HepG2 (cell line): ENCODE data around the gene LRRC4C. TPM values are rescaled to one million over a fixed set of nuclear protein-coding genes. Genes with fewer than 3 reads are reported as not detected.
"Not testable (repeated sequence)": the region's sequence is repeated elsewhere in the genome, so short reads cannot be mapped to it uniquely, and the experiment has no call there.

Source experiments
- ATAC-seq: fragments of 200-7000 bp; cut with Tn5 transposase; 3 replicates; pipeline ENCODE4 v1.9.1; 2020; ENCODE audit warnings: mild to moderate bottlenecking, moderate library complexity
- BruUV-seq: library from RNA; stranded (reverse); fragments of 400-500 nt; replicated peaks from 2 replicates; lab custom pipeline; 2021; lab: Mats Ljungman, UMichigan
- CTCF ChIA-PET: fragments of 300-600 bp; formaldehyde crosslinking; extraction: SDS; loops from one replicate; lab custom pipeline; 2021; ENCODE audit warnings: low total read pairs, inconsistent platforms, low intra/inter-chr PET ratio; lab: Yijun Ruan, JAX
- POLR2A ChIA-PET: fragments of 350-600 bp; sonication (Branson Sonifier 250); formaldehyde crosslinking; loops from one replicate; lab custom pipeline; 2020; ENCODE audit warnings: antibody characterized with exemption, inconsistent platforms; lab: Yijun Ruan, JAX
- DNase-seq: peaks from one replicate; pipeline ENCODE4 v3.0.0-alpha.2; 2015; ENCODE audit warnings: low spot score
- FAIRE-seq: peaks from 3 replicates; lab custom pipeline; 2011; peaks lifted over from hg19 to GRCh38; lab: Jason Lieb, UNC
- H2AFZ ChIP-seq: one replicate; pipeline ENCODE4 v1.6.1; 2011; ENCODE audit warnings: low read length, inconsistent platforms
- H3K27ac ChIP-seq: fragments of 300-600 bp; 3 replicates; pipeline ENCODE4 v1.8.0; 2011; ENCODE audit warnings: mixed run types, mild to moderate bottlenecking, mixed read lengths, low read length, inconsistent platforms; ENCODE audit not compliant: insufficient read depth; ENCODE audit errors: extremely low read length
- H3K27me3 ChIP-seq, 2 experiments: fragments of 200-600 bp in 1 of 2; 2 replicates in 1 of 2; 3 replicates in 1 of 2; pipeline versions ENCODE4 v1.6.0 to v1.8.0; 2011; ENCODE audit warnings: low read length in 2 of 2, mild to moderate bottlenecking in 2 of 2, moderate library complexity in 2 of 2, inconsistent platforms in 1 of 2; ENCODE audit not compliant: insufficient read depth in 2 of 2, control insufficient read depth in 1 of 2
- H3K36me3 ChIP-seq, 2 experiments: fragments of 200-600 bp in 1 of 2; replicated peaks in 1 of 2; 2 replicates in 1 of 2; 3 replicates in 1 of 2; pipeline versions ENCODE4 v1.5.1 to v1.8.0; 2011; ENCODE audit warnings: low read length in 2 of 2, inconsistent platforms in 1 of 2; ENCODE audit not compliant: insufficient read depth in 2 of 2, control insufficient read depth in 1 of 2
- H3K4me1 ChIP-seq: 2 replicates; pipeline ENCODE4 v1.5.1; 2012; ENCODE audit warnings: low read length, inconsistent platforms; ENCODE audit not compliant: insufficient read depth
- H3K4me2 ChIP-seq: 2 replicates; pipeline ENCODE4 v1.6.0; 2011; ENCODE audit warnings: low read depth, low read length, inconsistent platforms
- H3K4me3 ChIP-seq, 3 experiments: fragments of 200-600 bp in 1 of 3; sonication (generic), shearing (Covaris generic) in 1 of 3; replicated peaks in 1 of 3; 2 replicates each; pipeline ENCODE4 v1.5.1; 2011 to 2016; ENCODE audit warnings: low read length in 3 of 3, inconsistent platforms in 2 of 3, low read depth in 2 of 3, mild to moderate bottlenecking in 2 of 3, control low read depth in 1 of 3, mixed read lengths in 1 of 3; ENCODE audit not compliant: insufficient read depth in 1 of 3
- H3K79me2 ChIP-seq: one replicate; pipeline ENCODE4 v1.6.1; 2011; ENCODE audit warnings: low read length, inconsistent platforms; ENCODE audit not compliant: insufficient read depth
- H3K9ac ChIP-seq: 2 replicates; pipeline ENCODE4 v1.6.0; 2011; ENCODE audit warnings: mild to moderate bottlenecking, low read depth, low read length, inconsistent platforms; ENCODE audit not compliant: insufficient read depth
- H3K9me3 ChIP-seq: 2 replicates; pipeline ENCODE4 v1.5.1; 2012; ENCODE audit warnings: mild to moderate bottlenecking, low read length
- H4K20me1 ChIP-seq: 2 replicates; pipeline ENCODE4 v1.6.0; 2011; ENCODE audit warnings: inconsistent platforms, mild to moderate bottlenecking, low read length, moderate library complexity; ENCODE audit not compliant: insufficient read depth
- PRDM10 ChIP-seq: sonication (generic); formaldehyde crosslinking; IDR thresholded peaks from 2 replicates; pipeline ENCODE4 v1.4.0; 2020; ENCODE audit warnings: low read depth, missing genetic modification reagents
- PRDM15 ChIP-seq: sonication (generic); formaldehyde crosslinking; IDR thresholded peaks from 2 replicates; pipeline ENCODE4 v1.4.0; 2020; ENCODE audit warnings: missing genetic modification reagents
- SUZ12 ChIP-seq: fragments of 150-350 bp; IDR thresholded peaks from 2 replicates; pipeline ENCODE4 v1.6.1; 2014; ENCODE audit warnings: low read depth, low read length
- whole genome bisulfite sequencing: methylation state at CpG from one replicate; pipeline ENCODE4 v1.1.6; 2017; ENCODE audit warnings: low lambda C conversion rate; 5-methylcytosine and 5-hydroxymethylcytosine counted together
- in situ Hi-C: cut with HindIII; loops from 2 replicates; pipeline ENCODE4 v1.10.0; 2017; ENCODE audit warnings: low pct_unique_long_range_greater_than_20kb; ENCODE audit not compliant: extremely low pct_ligation_motif_present
- intact Hi-C: fragments of 100-400 bp; cut with micrococcal nuclease; formaldehyde crosslinking; loops from one replicate; pipeline ENCODE4 v1.10.0; 2022; ENCODE audit not compliant: unreplicated experiment
- polyA plus RNA-seq, 8 experiments: library from polyadenylated mRNA; depleted of rRNA in 3 of 8; stranded (reverse) in 7 of 8; unstranded in 1 of 8; fragments of >200 nt; fragmentation: Illumina TruSeq in 4 of 8; extraction: Trizol in 4 of 8; gene quantifications; 2 replicates each; pipeline versions ENCODE4 v1.2.1 to v1.2.3, GENCODE V29; 2011 to 2016; ENCODE audit warnings: low read depth in 4 of 8, missing spikeins in 1 of 8, mixed read lengths in 1 of 8; ENCODE audit not compliant: insufficient read depth in 1 of 8
- total RNA-seq, 5 experiments: library from RNA; depleted of rRNA; stranded (reverse); fragments of >200 nt; fragmentation: Illumina TruSeq; extraction: Trizol; gene quantifications; 2 replicates each; pipeline ENCODE4 v1.2.3, GENCODE V29; 2016; ENCODE audit warnings: low read depth in 1 of 5

Gene LRRC4C
- total and polyA plus RNA-seq, 2 of the 13 experiments (the other 11 are each of a cell fraction or from before 2014, with no cell fraction given), result not detected

DNA sequence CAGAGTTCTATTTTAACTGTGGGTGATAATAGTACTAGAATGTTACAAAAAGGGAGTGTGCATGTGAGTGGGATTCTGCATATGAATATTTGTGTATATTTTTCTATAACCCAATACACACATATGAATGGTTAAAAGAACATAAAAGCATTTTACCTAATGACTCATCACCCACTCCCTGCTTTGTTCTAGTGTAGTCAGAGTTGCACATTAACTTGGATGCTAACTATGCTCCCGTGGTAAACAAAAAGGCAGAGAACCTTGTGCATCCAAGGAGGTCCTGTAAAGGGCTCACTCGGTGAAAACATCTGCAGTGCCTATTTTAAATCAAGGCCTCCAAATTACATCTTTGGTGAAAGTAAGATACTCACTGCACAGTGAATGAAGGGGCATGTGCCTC, 1289.4 kb downstream of the LRRC4C start (continued):
- TF ChIP-seq PRDM15 (CRISPR knock-in tag), result no peak

DNA sequence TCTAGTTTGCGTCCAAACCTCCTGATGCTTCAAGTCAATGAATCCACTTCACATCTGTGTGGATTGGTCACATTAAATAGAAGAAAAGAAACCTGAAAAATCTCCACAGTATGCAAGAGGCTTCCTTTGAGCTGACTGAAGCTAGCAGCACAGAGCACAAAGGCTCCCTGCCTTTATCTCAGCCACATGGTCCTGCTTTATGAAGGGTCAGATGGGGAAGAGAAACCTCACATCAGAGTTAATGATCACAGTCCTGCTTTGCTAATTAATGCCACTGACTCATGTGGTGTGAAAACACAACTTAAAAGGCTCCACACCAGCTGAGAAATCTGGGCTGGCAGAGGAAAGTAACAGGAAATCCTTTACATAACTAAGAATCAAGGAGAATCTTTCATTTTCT, 1291.0 kb downstream of the LRRC4C start:
- no peaks in the 10 kb centered on the region for H3K79me2 ChIP-seq
- H3K9me3 ChIP-seq, result no peaks in the 10 kb centered on the region
- H3K9ac ChIP-seq, result no peak overlapping the region
- H4K20me1 ChIP-seq, result no peaks in the 10 kb centered on the region
- H3K4me2 ChIP-seq, result no peak overlapping the region
- WGBS, result 40% methylated on average over 1 of the region's 1 CpG
- ChIA-PET POLR2A (no interaction called here), CTCF (no interaction called here)
- TF ChIP-seq SUZ12 (no peak), PRDM10 (CRISPR knock-in tag) (no peak)
- peaks cover 10% of the 10 kb centered on the region; the same call in 1 of the 2 replicates for H3K4me1 ChIP-seq
- intact Hi-C loops (no loop called here), in situ Hi-C loops (no loop called here)
- FAIRE-seq, result no peak
- no peak overlapping the region for H3K4me3 ChIP-seq
- no peak overlapping the region for H3K27ac ChIP-seq
- H2AFZ ChIP-seq, result no peak overlapping the region
- no TSS peak for BruUV-seq
- no peak for DNase-seq
- no peaks in the 10 kb centered on the region for H3K36me3 ChIP-seq
- no peaks in the 10 kb centered on the region for H3K27me3 ChIP-seq
- ATAC-seq, result no peak

DNA sequence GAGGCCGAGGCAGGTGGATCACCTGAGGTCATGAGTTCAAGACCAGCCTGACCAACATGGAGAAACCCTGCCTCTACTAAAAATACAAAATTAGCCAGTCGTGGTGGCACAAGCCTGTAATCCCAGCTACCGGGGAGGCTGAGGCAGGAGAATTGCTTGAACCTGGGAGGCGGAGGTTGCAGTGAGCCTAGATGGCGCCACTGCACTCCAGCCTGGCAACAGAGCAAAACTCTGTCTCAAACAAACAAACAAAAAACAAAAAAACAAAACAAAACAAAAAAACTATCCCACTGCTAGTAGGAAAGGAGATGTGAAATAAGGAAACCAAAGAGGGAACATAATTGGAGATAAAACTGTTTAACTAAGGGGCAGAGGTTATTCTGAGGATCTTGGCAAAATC, 1291.6 kb downstream of the LRRC4C start:
- peaks cover 10% of the 10 kb centered on the region; the same call in 1 of the 2 replicates for H3K4me1 ChIP-seq
- H2AFZ ChIP-seq, H3K9ac ChIP-seq, DNase-seq, H3K79me2 ChIP-seq, POLR2A ChIA-PET, ATAC-seq, H3K27me3 ChIP-seq, H3K9me3 ChIP-seq, intact Hi-C loops, BruUV-seq, CTCF ChIA-PET, H3K4me3 ChIP-seq, H3K36me3 ChIP-seq, FAIRE-seq, H3K4me2 ChIP-seq, H4K20me1 ChIP-seq, H3K27ac ChIP-seq, in situ Hi-C loops: not testable (repeated sequence)
- 35% methylated on average over 5 of the region's 5 CpGs for WGBS
